Mammary microvascular endothelial cell (primary cell): Measurements from ENCODE around the gene CHRD. TPM values are rescaled to one million over a fixed set of nuclear protein-coding genes. Genes with fewer than 3 reads are reported as not detected.

ENCODE experiments used
- total RNA-seq: library from RNA; depleted of rRNA; stranded (reverse); fragments of >200 nt; gene quantifications from 2 replicates; pipeline ENCODE4 v1.2.3, GENCODE V29; 2015

CHRD gene
- 0.07 and 1.7 TPM in 2 replicates for total RNA-seq

GRCh38 chr3:184379358-184380184, at the start of gene CHRD:
Gene CHRD (plus strand): TSS chr3:184380054. CDS start chr3:184380319, 265 bp downstream.

GRCh38 chr3:184337399-184337714, 42.5 kb upstream of the CHRD start, which contains the start of gene FAM131A:
Gene FAM131A (plus strand): TSS chr3:184337600. CDS start chr3:184337631, 31 bp downstream.

GRCh38 chr3:184361532-184361931, 18.3 kb upstream of the CHRD start, which contains the start of the genes CLCN2 and POLR2H:
Gene CLCN2 (minus strand): TSS chr3:184361605. CDS start chr3:184361479, 126 bp downstream.
Gene POLR2H (plus strand): TSS chr3:184361710. CDS start chr3:184363493, 1,783 bp downstream.

GRCh38 chr3:184377882-184378445, 1.9 kb upstream of the CHRD start, which contains the start of gene THPO:
Gene THPO (minus strand): TSS chr3:184378207. CDS start chr3:184376259, 1,948 bp downstream.

Other genes starting within 250 kb of the CHRD start
- 35.0 and 38.8 TPM in 2 replicates for gene EIF2B5, start 244.7 kb upstream of the CHRD start, total RNA-seq
- 17.8 and 24.8 TPM in 2 replicates for gene DVL3, start 224.7 kb upstream of the CHRD start, total RNA-seq
- gene AP2M1, start 205.2 kb upstream of the CHRD start, total RNA-seq: 414 and 432 TPM in 2 replicates
- gene ABCF3, start 193.9 kb upstream of the CHRD start, total RNA-seq: 33.1 and 34.8 TPM in 2 replicates
- not detected in 2 replicates for gene VWA5B2, start 150.5 kb upstream of the CHRD start, total RNA-seq
- gene ALG3, start 131.1 kb upstream of the CHRD start, total RNA-seq: 64.2 and 67.1 TPM in 2 replicates
- gene EEF1AKMT4, start 130.4 kb upstream of the CHRD start, total RNA-seq: 3.4 and 4.3 TPM in 2 replicates
- gene CAMK2N2, start 118.5 kb upstream of the CHRD start, total RNA-seq: not detected in 2 replicates
- gene ECE2, start 104.0 kb upstream of the CHRD start, total RNA-seq: not detected in 2 replicates
- gene PSMD2, start 80.8 kb upstream of the CHRD start, total RNA-seq: 770 and 1,106 TPM in 2 replicates
- 517 and 527 TPM in 2 replicates for gene EIF4G1, start 65.4 kb upstream of the CHRD start, total RNA-seq
- 34.4 and 48.5 TPM in 2 replicates for gene FAM131A, start 42.5 kb upstream of the CHRD start, total RNA-seq
- 0.93 and 2.1 TPM in 2 replicates for gene CLCN2, start 18.4 kb upstream of the CHRD start, total RNA-seq
- gene POLR2H, start 18.3 kb upstream of the CHRD start, total RNA-seq: 86.7 and 105 TPM in 2 replicates
- not detected in 2 replicates for gene THPO, start 1.8 kb upstream of the CHRD start, total RNA-seq
- not detected in 2 replicates for gene EPHB3, start 181.7 kb downstream of the CHRD start, total RNA-seq